Left renal pelvis (tissue), 4 donors: ENCODE results near the gene STAP2. TPM values are rescaled to one million over a fixed set of nuclear protein-coding genes. Genes with fewer than 3 reads are reported as not detected.

Source experiments
- DNase-seq, 4 donors: peaks; one replicate each; pipeline ENCODE4 v3.0.0-alpha.2; 2013; ENCODE audit warnings: low read depth in 4 of 4, low spot score in 3 of 4
- polyA plus RNA-seq, 4 donors: library from polyadenylated mRNA; unstranded; fragments of 120-200 nt; gene quantifications; one replicate each; pipeline ENCODE4 v1.2.1, GENCODE V29; 2013; ENCODE audit not compliant: insufficient read length in 4 of 4

The STAP2 gene, protein sequence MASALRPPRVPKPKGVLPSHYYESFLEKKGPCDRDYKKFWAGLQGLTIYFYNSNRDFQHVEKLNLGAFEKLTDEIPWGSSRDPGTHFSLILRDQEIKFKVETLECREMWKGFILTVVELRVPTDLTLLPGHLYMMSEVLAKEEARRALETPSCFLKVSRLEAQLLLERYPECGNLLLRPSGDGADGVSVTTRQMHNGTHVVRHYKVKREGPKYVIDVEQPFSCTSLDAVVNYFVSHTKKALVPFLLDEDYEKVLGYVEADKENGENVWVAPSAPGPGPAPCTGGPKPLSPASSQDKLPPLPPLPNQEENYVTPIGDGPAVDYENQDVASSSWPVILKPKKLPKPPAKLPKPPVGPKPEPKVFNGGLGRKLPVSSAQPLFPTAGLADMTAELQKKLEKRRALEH
- polyA plus RNA-seq: 10 to 100 TPM; 12.5 to 40.1 (median 18.0) TPM

DNA sequence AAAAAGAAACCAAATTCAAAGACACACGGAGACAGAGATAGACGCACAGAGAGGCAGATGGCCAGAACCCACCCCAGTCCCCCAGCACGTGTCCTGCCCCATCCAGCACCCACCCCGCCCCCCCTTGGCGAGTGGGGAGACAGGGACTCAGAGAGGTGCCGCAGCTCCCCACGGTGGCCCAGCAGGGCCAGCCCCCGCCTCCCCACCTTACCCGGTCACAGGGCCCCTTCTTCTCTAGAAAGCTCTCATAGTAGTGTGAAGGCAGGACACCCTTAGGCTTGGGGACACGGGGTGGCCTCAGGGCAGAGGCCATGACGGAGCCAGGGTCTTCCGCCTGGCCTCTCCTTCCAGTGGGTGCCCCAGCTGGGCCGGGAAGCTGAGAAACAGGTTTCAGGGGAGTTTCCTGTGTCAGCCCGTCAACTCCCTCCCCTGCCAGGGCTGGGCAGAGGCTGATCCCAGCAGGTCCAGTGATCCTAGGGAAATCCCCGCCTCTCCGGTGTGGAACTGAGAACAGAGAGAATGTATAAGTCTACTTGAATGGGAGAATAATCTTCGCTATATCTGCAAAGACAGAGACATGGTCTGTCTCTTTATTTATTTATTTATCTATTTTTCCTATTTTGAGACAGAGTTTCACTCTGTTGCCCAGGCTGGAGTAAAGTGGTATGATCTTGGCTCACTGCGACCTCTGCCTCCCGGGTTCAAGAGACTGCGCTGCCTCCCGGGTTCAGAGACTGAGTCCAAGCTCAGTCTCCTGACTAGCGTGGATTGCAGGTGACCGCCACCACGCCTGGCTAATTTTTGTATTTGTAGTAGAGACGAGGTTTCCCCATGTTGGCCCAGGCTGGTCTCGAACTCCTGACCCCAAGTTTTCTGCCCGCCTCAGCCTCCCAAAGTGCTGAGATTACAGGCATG is at the start of gene STAP2:
STAP2 (minus strand) TSS at position 387 of the 915 bp plus-strand sequence; CDS start at position 313, 74 bp downstream.
- DNase-seq: peak in 1 of 4 donors; percentile 42

- no peak for DNase-seq
Measured at GRCh38 chr19:4386041-4386782, 47.6 kb upstream of the STAP2 start.

DNA sequence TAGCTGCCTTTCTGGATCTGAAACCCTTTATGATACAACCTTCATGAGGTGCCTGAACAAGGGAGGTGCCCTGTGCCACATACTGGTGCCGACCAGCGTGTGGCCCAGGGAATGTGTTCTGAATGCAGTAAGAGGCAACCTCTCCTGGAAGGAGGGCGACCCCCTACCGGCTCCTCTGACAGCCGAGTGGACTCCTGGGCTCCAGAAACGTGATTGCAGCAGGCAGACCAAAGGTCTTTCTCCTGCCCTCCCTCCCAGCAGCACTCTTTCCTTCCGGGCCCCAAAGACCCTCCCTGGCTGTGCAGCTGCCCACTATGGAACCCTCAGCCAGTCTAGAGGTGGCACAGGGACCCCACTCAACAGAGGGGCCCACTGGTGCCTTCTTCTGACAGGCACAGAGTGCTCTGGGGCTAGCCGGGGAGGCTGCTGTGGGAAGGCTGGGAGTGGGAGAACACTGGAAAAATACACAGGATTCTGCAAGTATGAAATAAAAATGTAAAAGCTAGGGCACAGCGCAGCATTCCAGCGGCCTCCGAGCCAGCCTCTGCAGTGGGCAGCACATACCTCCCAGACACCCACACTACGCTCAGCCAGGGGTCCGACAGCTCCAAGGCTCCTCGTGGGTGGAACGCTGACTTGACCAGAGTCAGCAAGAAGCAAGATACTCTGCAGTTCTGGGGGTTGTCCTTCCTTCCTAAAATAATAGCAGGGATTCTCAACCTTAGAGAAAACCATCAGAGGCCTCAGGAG is 46.8 kb upstream of the STAP2 start:
- DNase-seq: no peak

- no peak for DNase-seq
Measured at GRCh38 chr19:4380254-4380727, 41.7 kb upstream of the STAP2 start.

- no peak for DNase-seq
Measured at GRCh38 chr19:4379383-4380253, 41.0 kb upstream of the STAP2 start.

DNA sequence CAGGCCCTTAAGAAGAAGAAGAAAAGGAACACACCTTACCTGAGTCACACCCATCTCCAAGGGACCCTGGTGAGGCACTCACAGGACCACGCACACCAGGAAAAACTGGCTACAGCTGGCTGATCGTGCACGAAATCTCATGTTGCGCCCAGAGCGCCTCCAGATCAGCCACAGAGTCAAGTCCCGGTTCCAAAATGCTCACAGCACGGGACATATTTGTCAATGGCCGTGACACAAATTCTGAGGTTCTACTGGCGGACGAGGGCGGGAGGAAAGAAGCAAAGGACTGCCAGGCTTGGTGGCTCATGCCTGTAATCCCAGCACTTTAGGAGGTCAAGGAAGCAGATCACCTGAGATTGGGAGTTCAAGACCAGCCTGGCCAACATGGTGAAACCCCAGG is 40.3 kb upstream of the STAP2 start:
- no peak for DNase-seq

- DNase-seq: no peak
Measured at GRCh38 chr19:4376991-4377781, 38.6 kb upstream of the STAP2 start.

DNA sequence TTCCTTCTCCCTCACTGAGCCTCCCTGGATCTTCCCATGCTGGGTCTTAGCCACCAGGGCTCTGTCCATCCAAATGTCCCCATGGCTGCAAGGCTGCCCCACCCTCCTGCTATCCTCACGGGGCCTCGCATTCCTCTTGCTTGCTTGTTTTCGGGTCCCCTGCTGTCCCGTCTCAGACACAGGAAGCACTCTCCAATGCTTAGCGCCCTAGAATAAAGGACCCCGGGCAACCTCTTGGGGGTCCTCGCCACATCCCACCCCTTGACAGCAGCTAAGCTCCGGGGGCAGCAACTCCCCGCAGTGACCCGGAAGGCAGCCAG is 38.0 kb upstream of the STAP2 start:
- no peak for DNase-seq

- DNase-seq: no peak
Measured at GRCh38 chr19:4376028-4376670, 37.5 kb upstream of the STAP2 start.

DNA sequence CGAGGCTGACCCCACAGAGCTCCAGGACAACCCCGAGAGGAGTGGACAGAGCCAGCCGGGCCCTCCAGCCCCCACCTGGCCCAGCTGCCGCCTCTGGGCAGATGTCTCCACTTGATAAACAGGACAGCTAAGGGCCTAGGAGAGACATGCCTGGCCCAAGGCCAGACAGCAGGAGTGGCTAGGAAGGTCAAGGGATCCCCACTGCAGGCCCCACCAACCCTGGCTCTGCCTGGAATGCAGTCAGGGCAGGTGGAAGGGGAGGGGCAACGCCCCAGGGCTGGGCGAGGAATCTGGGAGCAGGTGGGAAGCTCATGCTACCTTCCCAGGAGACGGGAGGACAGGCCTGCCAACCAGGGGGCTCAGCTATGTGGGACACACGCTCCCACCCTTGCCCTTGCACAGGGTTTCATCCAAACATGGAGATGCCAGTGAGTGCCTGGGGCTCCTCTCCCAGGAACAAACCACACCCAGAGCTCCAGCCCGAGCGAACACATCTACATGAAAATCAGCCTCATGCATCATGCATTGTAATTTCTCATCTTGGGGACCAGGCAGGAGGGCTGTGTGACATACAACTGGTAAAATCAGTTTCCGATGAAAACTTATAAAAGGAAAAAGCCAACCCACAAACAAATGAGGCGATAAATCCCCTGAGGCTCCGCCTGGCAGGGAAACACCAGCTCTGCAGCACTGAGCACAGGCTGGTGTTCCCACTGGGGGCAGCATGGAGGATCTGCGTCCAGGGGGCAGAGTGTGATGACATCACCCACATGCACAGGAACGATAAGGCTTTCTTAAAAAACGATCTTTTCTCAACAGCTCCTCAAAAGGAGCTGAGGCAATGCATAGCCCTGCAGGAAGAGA is 36.8 kb upstream of the STAP2 start:
- DNase-seq: no peak

DNA sequence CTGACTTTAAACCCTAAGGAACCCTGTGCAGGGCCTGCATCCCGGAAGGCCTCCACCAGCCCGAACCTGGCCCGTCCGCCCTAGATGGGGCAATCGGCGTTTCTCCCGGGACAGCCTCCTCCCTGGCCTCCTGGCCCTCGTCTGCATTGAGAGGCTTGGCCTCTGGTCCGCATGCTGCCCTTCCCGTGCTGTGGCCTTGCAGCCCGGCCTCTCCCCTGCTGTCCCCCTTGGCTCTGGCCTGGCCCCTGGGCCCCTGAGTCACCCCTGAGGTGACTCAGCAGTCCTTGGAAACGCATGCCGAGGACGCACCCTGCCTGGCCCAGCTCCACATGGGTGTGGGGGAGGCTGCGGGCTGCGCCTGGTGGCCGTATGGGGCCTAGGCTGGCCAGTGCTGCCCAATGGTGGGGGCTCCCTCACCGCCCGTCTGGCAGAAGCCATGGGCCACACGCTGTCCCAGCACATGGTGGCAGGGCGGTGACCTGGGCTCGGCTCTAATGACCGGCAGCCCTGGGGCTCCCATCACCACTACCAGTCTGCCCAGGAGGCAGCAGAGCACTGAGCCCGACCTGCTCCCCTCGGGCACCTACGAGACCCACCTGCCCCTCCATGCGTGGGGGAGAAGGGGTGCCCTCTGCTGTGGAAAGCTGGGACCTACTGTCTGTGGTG is 36.0 kb upstream of the STAP2 start:
- DNase-seq: no peak

DNA sequence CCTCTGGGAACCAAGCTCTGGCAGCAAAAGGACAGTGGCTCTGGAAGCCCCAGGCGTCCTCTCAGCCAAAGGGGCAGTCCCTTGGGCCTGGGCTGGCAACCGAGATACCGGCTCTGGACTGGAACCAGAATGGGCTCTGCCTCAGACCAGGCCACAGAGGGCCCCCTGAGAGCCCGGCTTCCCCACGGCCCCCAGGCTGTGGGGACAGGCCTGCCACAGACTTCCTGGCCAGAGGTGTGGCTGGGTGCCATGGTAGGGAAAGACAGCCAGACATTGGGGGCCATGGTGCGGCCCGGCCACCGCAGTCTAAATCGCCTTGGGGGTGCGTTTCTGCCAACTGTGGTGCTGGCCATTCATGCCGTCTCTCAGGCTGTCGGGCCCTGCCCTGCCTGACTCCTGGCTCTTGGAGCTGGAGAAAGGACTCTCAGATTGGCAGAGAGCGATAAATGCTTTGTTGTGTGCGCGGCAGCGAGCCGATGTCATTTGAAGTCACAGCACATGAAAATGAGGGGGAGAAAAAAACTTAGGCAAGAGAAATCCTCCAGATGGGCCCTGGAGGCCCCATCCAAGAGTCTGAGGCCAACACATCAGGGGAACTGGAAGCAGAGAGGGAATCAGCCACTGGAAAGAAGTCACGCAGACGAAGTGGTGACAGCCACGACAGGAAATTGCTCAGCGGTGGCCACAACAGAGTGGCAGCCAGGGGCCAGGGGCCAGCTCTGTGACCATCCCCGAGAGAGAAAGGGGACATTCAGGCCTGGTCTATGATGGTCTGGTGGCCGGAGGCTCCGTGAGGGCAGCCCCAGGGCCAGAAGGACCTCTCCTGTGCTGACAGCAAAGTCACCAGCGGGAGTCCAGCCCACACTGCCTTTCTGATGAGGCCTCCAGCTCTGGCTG is 35.2 kb upstream of the STAP2 start:
- no peak for DNase-seq

- DNase-seq: no peak
Measured at GRCh38 chr19:4373013-4373367, 34.4 kb upstream of the STAP2 start.

DNA sequence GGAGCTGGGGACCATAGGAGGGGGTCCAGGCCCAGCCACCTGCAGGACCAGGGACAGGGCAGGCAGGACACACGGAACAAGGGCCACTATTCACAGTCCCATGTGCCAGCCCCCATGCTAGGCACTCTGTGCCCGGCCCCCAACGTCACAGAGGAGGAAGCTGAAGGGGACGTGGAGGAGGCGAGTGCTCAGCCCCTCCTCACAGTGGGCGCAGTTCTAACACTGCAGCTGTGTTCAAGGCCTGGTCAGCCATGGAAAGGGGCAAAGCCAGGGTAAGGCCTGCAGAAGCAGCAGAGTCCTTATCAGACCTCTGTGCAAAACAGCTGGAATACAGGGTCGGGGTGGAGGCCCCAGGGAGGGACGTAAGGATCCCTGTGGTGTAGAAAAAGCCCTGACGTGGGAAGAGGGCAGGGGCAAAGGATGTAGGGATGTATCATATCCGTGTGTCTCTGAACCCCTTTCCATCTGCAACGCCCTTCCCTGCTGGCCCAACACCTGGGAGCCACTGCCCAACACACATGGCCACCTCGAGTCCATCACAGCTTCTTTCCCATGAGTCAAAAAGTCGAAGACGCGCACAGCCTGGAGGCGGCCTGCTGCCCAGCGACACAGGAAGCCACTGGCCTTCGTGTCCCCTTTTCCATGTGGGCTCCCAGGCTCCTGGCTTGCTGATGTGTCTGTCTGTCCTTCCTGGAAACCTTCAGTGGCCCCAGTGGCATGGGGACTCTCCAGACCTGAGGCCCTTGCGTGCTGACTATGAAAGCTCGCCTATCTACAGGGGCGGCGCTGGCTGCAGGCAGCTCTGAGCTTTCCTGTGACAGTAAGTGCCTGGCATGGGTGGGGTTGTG is 33.8 kb upstream of the STAP2 start:
- DNase-seq: no peak
